AG10803 (cell line): Measurements from ENCODE around the gene PFKFB1.

Source experiments
- DNase-seq: peaks from one replicate; pipeline ENCODE4 v3.0.0; 2010; ENCODE audit warnings: low read depth
- H3K4me3 ChIP-seq: 2 replicates; pipeline ENCODE4 v1.5.1; 2011; ENCODE audit warnings: mild to moderate bottlenecking, low read length, control low read depth
- TF ChIP-seq, protein P1 (sequence below): conservative IDR thresholded peaks from 2 replicates; pipeline ENCODE4 v1.5.1; 2011; ENCODE audit warnings: mild to moderate bottlenecking, low read length, control low read depth, inconsistent platforms

Gene PFKFB1

DNA sequence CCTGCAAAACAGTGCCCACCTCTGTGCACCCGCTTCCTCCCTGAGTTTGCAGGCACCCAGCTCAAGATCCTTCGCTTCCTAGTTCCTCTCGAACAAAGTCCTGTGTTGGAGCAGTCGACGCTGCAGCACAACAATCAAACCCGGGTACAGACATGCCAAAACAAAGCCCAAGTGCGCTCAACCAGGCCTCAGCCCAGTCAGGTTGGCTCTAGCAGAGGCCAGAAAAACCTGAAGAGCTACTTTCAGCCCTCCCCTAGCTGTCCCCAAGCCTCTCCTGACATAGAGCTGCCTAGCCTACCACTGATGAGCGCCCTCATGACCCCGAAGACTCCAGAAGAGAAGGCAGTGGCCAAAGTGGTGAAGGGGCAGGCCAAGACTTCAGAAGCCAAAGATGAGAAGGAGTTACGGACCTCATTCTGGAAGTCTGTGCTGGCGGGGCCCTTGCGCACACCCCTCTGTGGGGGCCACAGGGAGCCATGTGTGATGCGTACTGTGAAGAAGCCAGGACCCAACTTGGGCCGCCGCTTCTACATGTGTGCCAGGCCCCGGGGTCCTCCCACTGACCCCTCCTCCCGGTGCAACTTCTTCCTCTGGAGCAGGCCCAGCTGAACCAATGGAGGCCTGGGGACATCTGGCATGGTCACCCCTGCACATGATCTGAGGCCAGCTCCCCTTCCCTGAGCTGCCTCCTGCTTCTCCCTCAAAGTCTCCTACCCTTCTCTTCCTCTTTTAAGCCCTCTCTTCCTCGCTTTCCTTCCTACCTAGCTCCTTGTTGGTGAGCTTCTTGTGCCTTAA is 13.0 kb upstream of the PFKFB1 start:
- no peak overlapping the region for H3K4me3 ChIP-seq
- DNase-seq: no peak
- TF ChIP-seq, protein P1, sequence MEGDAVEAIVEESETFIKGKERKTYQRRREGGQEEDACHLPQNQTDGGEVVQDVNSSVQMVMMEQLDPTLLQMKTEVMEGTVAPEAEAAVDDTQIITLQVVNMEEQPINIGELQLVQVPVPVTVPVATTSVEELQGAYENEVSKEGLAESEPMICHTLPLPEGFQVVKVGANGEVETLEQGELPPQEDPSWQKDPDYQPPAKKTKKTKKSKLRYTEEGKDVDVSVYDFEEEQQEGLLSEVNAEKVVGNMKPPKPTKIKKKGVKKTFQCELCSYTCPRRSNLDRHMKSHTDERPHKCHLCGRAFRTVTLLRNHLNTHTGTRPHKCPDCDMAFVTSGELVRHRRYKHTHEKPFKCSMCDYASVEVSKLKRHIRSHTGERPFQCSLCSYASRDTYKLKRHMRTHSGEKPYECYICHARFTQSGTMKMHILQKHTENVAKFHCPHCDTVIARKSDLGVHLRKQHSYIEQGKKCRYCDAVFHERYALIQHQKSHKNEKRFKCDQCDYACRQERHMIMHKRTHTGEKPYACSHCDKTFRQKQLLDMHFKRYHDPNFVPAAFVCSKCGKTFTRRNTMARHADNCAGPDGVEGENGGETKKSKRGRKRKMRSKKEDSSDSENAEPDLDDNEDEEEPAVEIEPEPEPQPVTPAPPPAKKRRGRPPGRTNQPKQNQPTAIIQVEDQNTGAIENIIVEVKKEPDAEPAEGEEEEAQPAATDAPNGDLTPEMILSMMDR: no peak

DNA sequence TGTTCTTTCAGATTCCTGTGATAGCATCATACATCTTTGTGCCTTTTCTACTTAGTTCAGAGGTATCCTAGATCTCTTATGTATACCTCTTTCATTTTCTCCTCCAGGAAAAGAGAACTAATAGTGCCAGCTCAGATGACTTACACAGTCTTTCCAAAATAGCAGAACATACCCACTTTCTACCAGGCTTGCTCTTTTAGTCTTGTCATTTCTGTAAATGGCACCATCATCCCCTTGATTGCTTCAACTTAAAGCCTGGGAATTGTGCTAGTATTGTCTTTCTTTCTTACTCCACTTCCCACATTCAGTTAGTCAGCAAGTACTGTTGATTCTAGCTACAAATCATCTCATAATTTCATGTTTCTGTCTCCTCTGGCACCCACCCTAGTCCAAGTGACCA is 11.3 kb upstream of the PFKFB1 start:
- TF ChIP-seq, protein P1: no peak
- H3K4me3 ChIP-seq: no peak overlapping the region
- no peak for DNase-seq

DNA sequence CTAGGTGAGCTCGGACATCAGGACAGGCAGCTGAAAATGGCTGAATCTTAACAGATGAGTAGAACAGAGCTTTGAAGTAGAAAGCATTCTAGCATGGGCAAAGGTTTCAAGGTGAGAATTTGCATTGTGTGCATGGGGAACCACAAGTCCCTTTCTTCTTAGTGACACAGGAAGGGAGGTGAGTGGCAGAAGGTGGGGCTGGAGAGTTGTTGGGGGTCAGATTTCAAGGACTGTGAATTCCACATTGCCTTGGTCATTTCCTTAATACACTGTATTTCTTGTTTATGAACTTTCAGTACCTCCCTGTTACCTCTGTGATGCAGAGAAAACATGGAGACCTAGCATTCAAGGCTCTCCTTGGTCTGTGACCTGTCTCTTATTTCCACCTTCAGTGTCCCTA is 10.2 kb upstream of the PFKFB1 start:
- H3K4me3 ChIP-seq: no peak overlapping the region
- TF ChIP-seq, protein P1: no peak

DNA sequence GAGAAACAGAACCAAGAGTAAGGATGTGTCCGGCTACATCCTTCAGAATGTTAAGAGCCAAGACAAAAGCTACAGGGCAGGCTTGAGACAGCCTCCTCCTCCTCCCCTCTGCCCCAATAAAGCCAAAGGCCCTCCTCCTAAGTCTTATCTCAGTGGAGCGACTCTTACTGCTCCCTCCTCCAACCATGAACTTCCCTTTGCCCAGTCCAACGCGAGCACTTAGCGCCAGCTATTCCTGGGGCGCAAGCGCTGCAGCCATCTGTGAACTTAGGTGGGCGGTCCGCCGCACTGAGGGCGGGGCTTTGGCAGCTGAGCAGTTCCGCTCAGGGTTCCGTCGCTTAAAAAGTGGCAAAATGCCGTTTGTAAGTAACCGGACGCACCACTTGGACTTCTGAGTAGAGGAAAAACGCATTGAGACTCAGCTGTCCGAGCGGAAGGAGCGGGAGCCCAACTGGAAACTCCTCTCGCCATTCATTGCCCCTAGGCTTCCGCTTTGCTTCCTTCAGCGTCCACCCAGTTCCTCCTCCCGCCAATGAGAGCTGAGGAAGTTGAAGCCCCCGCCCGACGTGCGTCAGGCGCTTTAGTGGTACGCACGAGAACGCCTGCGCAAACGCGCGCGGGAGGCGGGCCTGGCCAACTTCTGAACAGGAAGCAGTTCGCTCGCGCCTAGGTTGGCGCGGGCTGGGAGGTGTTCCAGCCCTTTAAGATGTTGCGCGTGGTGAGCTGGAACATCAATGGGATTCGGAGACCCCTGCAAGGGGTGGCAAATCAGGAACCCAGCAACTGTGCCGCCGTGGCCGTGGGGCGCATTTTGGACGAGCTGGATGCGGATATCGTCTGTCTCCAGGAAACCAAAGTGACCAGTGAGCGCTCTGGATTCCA is 6.0 kb upstream of the PFKFB1 start, which contains the start of gene APEX2:
Gene APEX2 (plus strand): TSS at position 647 of the 882 bp plus-strand sequence. CDS start 60 bp downstream, at position 707.
- peak; percentile 88 for DNase-seq
- TF ChIP-seq, protein P1: no peak
- peak within 1 kb of the TSS; percentile 74 for H3K4me3 ChIP-seq

More for the DNA sequence above, 10.2 kb upstream of the PFKFB1 start:
- no peak for DNase-seq

DNA sequence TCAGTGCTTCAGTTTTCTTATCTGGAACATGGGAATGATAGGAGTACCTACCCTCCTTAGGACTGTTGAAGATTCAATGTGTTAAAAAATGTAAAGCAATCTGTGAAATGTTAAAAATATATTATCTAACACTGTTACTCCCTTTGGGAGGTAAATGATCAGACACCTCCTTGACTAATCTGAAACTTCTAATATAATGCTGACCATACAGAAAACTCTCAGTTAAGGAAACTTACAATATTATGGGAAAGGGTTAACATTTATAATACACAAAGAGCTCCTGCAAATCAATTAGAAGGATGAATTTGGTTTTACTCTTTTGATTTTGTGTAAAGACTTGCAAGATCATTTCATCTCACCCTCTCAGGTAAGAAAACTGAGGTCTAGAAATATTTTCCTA is 1.6 kb upstream of the PFKFB1 start:
- TF ChIP-seq, protein P1: no peak
- no peak overlapping the region for H3K4me3 ChIP-seq
- DNase-seq: no peak

DNA sequence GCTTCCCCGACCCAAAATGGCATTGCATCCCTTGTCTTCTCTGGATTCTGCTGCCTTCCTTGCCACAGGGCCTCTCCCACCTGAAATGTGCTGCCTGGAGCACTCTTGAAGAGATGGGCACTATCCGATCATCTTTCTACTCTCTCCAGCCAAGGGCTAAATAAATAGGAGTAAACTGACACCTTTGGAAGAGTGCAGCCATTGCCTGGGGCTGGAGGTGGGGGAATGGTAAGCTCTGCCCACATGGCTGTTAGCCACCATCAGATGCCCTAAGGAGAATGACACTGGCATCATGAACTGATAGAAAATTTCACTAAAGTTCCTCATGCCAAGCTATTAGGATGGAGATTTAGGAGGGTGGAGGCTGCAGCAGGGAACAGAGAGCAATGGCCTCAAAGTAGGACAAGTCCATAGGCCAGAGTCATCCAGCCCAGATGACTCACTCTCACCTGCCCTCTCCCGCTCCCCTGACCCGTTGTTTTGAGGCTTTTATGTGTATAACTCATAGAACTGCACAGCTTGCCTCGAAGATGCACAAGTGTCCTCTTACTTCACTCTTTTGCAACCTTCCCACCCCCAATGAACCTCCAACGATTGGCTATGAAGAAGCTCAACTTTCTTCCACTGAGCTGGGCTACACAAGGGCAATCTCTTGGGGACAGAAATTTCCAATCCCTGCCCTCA is 822 bp upstream of the PFKFB1 start:
- TF ChIP-seq, protein P1: no peak
- H3K4me3 ChIP-seq: no peak overlapping the region
- DNase-seq: no peak
